HEK293T (cell line): ENCODE data around the gene VTI1A.
"Not testable (repeated sequence)": the region's sequence is repeated elsewhere in the genome, so short reads cannot be mapped to it uniquely, and the experiment has no call there.

Source experiments
- ARNT ChIP-seq: fragments of 450-650 bp; IDR thresholded peaks from 2 replicates; pipeline ENCODE4 v1.6.1; 2017; ENCODE audit warnings: mild to moderate bottlenecking
- BHLHE40 ChIP-seq: fragments of 450-650 bp; IDR thresholded peaks from 2 replicates; pipeline ENCODE4 v1.6.1; 2016; ENCODE audit warnings: mild to moderate bottlenecking, moderate library complexity, borderline replicate concordance
- FOXA1 ChIP-seq: fragments of 450-650 bp; IDR thresholded peaks from 2 replicates; pipeline ENCODE4 v1.6.1; 2016; ENCODE audit warnings: mild to moderate bottlenecking
- FOXK2 ChIP-seq: fragments of 450-650 bp; IDR thresholded peaks from 2 replicates; pipeline ENCODE4 v1.6.1; 2016; ENCODE audit warnings: mild to moderate bottlenecking
- HDGF ChIP-seq: fragments of 450-650 bp; IDR thresholded peaks from 2 replicates; pipeline ENCODE4 v1.6.1; 2017; ENCODE audit warnings: antibody characterized with exemption, borderline replicate concordance
- NFRKB ChIP-seq: fragments of 450-650 bp; IDR thresholded peaks from 2 replicates; pipeline ENCODE4 v1.6.1; 2016; ENCODE audit warnings: mild to moderate bottlenecking, moderate library complexity
- SP1 ChIP-seq: fragments of 450-650 bp; IDR thresholded peaks from 2 replicates; pipeline ENCODE4 v1.6.1; 2017
- SUZ12 ChIP-seq: fragments of 450-650 bp; IDR thresholded peaks from 2 replicates; pipeline ENCODE4 v1.6.1; 2016; ENCODE audit warnings: mild to moderate bottlenecking
- ZNF384 ChIP-seq: fragments of 450-650 bp; IDR thresholded peaks from 2 replicates; pipeline ENCODE4 v1.6.1; 2016
- TF ChIP-seq, protein P1 (sequence below): fragments of 450-650 bp; IDR thresholded peaks from 2 replicates; pipeline ENCODE4 v1.6.1; 2016

DNA sequence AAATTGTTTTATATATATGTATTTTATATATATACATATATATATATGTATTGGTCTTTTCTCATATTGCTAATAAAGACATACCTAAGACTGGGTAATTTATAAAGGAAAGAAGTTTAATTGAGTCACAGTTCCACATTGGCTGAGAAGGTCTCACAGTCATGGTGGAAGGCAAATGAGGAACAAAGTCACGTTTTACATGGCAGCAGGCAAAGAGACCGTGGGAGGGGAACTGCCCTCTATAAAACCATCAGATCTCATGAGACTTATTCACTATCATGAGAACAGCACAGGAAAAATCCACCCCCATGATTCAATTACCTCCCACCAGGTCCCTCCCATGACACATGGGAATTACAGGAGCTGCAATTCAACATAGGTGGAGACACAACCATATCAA, 416.4 kb downstream of the VTI1A start:
- not testable (repeated sequence) for TF ChIP-seq ZNF384, BHLHE40, FOXK2, NFRKB, HDGF, FOXA1, SUZ12, ARNT, SP1
- TF ChIP-seq, protein P1, sequence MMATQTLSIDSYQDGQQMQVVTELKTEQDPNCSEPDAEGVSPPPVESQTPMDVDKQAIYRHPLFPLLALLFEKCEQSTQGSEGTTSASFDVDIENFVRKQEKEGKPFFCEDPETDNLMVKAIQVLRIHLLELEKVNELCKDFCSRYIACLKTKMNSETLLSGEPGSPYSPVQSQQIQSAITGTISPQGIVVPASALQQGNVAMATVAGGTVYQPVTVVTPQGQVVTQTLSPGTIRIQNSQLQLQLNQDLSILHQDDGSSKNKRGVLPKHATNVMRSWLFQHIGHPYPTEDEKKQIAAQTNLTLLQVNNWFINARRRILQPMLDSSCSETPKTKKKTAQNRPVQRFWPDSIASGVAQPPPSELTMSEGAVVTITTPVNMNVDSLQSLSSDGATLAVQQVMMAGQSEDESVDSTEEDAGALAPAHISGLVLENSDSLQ, result not testable (repeated sequence)
